Erythroblast (primary cell): ENCODE data around the gene MIER1.

Source experiments
- GATA1 ChIP-seq: IDR thresholded peaks from 2 replicates; pipeline ENCODE4 v1.6.1; 2011; ENCODE audit warnings: low read depth, mild to moderate bottlenecking, control low read depth, low read length, moderate library complexity
- POLR2A ChIP-seq: IDR thresholded peaks from 2 replicates; pipeline ENCODE4 v1.6.1; 2011; ENCODE audit warnings: mild to moderate bottlenecking, low read length

DNA sequence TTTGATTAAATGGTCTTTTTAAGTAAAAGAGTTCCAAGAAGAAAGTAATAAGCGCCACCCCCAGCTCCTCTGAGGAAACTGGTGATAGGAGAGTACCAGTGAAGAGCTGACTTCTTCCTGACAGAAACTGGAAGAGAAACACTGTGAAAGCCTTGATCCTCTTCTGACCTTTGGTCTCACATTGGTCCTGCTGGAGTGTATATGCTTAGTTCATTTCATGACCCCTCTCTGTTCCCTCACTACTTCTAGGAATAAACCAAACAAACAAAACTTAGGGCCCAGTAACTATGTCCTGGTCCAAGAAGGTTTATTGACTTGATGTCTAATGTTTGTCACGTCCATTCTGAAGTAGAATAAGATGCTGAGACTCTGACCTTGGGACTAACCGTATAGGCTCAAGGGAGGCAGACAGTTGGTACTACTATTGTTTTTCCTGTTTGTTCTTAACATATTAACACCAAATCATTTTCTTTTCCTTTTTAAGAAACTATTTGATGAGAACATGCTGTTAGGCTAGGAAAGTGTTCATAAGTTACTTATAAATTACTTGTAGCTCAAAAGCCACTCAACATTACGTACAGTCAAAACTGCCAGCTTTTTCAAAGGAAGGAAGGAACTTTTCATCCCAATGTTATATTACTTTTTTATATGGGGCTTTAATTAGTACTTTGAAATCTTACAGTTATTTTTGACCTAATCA lies 57.9 kb downstream of the MIER1 start:
- TF ChIP-seq POLR2A (no peak), GATA1 (no peak)
